ENCODE results near the gene CAPZA2.
"Not testable (repeated sequence)": the region's sequence is repeated elsewhere in the genome, so short reads cannot be mapped to it uniquely, and the experiment has no call there.

Gene CAPZA2

GRCh38 chr7:116957874-116958273 lies 95.5 kb downstream of the CAPZA2 start:
- ATAC-seq, result no peak
- TF ChIP-seq TOX (CRISPR knock-in tag; IDR thresholded peaks at IDR 0.05; ENCODE audit: borderline replicate concordance) (no peak), SNAI2 (CRISPR knock-in tag; IDR thresholded peaks at IDR 0.05) (no peak), TSHZ2 (CRISPR knock-in tag; IDR thresholded peaks at IDR 0.05) (no peak), OSR1 (CRISPR knock-in tag; IDR thresholded peaks at IDR 0.05) (no peak), ESRRG (CRISPR knock-in tag; IDR thresholded peaks at IDR 0.05) (no peak), ARNTL (CRISPR knock-in tag; IDR thresholded peaks at IDR 0.05; ENCODE audit: borderline replicate concordance, low read depth) (no peak), PPARA (CRISPR knock-in tag; IDR thresholded peaks at IDR 0.05; ENCODE audit: borderline replicate concordance) (no peak), RARB (CRISPR knock-in tag; IDR thresholded peaks at IDR 0.05) (no peak), POU6F1 (CRISPR knock-in tag; IDR thresholded peaks at IDR 0.05; ENCODE audit: borderline replicate concordance, low read depth) (no peak), TCF4 (CRISPR knock-in tag; IDR thresholded peaks at IDR 0.05; ENCODE audit: borderline replicate concordance) (no peak), CSDC2 (CRISPR knock-in tag; IDR thresholded peaks at IDR 0.05) (no peak), BACH2 (CRISPR knock-in tag; IDR thresholded peaks at IDR 0.05; ENCODE audit: borderline replicate concordance) (no peak), GLIS3 (CRISPR knock-in tag; IDR thresholded peaks at IDR 0.05) (no peak), CREB5 (CRISPR knock-in tag; IDR thresholded peaks at IDR 0.05; ENCODE audit: low read depth) (no peak), ZNF8 (CRISPR knock-in tag; IDR thresholded peaks at IDR 0.05) (no peak), ZNF565 (CRISPR knock-in tag; conservative IDR thresholded peaks at IDR 0.05; ENCODE audit: low read depth) (no peak), ZNF70 (CRISPR knock-in tag; IDR thresholded peaks at IDR 0.05) (no peak), ISL1 (CRISPR knock-in tag; IDR thresholded peaks at IDR 0.05) (no peak)

- not testable (repeated sequence) for ATAC-seq
These were observed 99.7 kb downstream of the CAPZA2 start for GRCh38 chr7:116961966-116962673.

GRCh38 chr7:116963234-116963633 lies 100.8 kb downstream of the CAPZA2 start:
- ATAC-seq, result no peak
- TF ChIP-seq CSRNP3 (CRISPR knock-in tag; IDR thresholded peaks at IDR 0.05) (no peak), ARNTL (CRISPR knock-in tag; IDR thresholded peaks at IDR 0.05; ENCODE audit: borderline replicate concordance, low read depth) (no peak), PPARA (CRISPR knock-in tag; IDR thresholded peaks at IDR 0.05; ENCODE audit: borderline replicate concordance) (no peak), ZNF565 (CRISPR knock-in tag; conservative IDR thresholded peaks at IDR 0.05; ENCODE audit: low read depth) (no peak), OSR1 (CRISPR knock-in tag; IDR thresholded peaks at IDR 0.05) (no peak)

GRCh38 chr7:116966601-116967000 lies 104.2 kb downstream of the CAPZA2 start:
- TF ChIP-seq RARB (CRISPR knock-in tag; IDR thresholded peaks at IDR 0.05) (no peak), ARNTL (CRISPR knock-in tag; IDR thresholded peaks at IDR 0.05; ENCODE audit: borderline replicate concordance, low read depth) (no peak), TOX (CRISPR knock-in tag; IDR thresholded peaks at IDR 0.05; ENCODE audit: borderline replicate concordance) (no peak), CREB5 (CRISPR knock-in tag; IDR thresholded peaks at IDR 0.05; ENCODE audit: low read depth) (no peak)
- no peak for ATAC-seq

Measured in SK-N-SH treated with all-trans-retinoic acid at 6 μM for 48 hours (cell line).